Loucy (cell line): ENCODE data around the gene ZBTB18.

Source experiments
- EZH2phosphoT487 ChIP-seq: fragments of 200-600 bp; IDR thresholded peaks from 2 replicates; pipeline ENCODE4 v1.6.1; 2018; ENCODE audit warnings: antibody characterized with exemption, mild to moderate bottlenecking, moderate library complexity, borderline replicate concordance
- TF ChIP-seq, protein P1 (sequence below): fragments of 200-600 bp; sonication (generic); conservative IDR thresholded peaks from 2 replicates; pipeline ENCODE4 v1.5.1; 2014; ENCODE audit warnings: mild to moderate bottlenecking, antibody characterized with exemption, low read length

DNA sequence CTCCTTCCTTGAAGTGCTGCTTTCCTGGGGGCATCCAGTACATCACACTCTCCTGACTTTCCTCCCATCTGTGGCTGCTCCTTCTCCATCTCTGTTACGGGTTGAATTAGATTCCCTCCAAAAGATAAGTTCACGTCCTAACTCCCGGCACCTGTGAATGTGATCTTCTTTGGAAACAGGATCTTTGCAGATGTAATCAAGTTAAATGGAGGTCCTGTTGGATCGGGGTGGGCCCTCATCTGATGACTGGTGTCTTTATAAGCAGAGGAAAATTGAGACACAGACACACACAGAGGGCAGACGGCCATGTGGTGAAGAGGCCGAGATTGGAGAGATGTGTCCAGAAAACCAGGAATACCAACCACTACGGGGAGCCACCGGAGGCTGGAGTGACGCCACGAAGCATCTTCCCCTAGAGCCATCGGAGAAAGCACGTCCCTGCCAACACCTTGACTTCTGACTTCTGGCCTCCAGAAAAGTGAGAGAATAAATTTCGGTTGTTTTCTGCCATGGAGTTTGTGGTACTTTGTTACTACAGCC, 36.0 kb downstream of the ZBTB18 start:
- TF ChIP-seq, protein P1, sequence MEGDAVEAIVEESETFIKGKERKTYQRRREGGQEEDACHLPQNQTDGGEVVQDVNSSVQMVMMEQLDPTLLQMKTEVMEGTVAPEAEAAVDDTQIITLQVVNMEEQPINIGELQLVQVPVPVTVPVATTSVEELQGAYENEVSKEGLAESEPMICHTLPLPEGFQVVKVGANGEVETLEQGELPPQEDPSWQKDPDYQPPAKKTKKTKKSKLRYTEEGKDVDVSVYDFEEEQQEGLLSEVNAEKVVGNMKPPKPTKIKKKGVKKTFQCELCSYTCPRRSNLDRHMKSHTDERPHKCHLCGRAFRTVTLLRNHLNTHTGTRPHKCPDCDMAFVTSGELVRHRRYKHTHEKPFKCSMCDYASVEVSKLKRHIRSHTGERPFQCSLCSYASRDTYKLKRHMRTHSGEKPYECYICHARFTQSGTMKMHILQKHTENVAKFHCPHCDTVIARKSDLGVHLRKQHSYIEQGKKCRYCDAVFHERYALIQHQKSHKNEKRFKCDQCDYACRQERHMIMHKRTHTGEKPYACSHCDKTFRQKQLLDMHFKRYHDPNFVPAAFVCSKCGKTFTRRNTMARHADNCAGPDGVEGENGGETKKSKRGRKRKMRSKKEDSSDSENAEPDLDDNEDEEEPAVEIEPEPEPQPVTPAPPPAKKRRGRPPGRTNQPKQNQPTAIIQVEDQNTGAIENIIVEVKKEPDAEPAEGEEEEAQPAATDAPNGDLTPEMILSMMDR, result no peak
- TF ChIP-seq EZH2phosphoT487, result no peak
